Stimulated activated CD8-positive, alpha-beta memory T cell treated with anti-CD3 and anti-CD28 coated beads, Interleukin-4, amount 100 ng/mL, for 1 hour (primary cell): Measurements from ENCODE around the gene TMSB4X.
"Not testable (repeated sequence)": the region's sequence is repeated elsewhere in the genome, so short reads cannot be mapped to it uniquely, and the experiment has no call there.

ENCODE experiments used
- DNase-seq, 2 donors: peaks; one replicate each; pipeline ENCODE4 v3.0.0-alpha.2; 2020; ENCODE audit warnings: low read depth in 2 of 2, low spot score in 1 of 2

TMSB4X gene

DNA sequence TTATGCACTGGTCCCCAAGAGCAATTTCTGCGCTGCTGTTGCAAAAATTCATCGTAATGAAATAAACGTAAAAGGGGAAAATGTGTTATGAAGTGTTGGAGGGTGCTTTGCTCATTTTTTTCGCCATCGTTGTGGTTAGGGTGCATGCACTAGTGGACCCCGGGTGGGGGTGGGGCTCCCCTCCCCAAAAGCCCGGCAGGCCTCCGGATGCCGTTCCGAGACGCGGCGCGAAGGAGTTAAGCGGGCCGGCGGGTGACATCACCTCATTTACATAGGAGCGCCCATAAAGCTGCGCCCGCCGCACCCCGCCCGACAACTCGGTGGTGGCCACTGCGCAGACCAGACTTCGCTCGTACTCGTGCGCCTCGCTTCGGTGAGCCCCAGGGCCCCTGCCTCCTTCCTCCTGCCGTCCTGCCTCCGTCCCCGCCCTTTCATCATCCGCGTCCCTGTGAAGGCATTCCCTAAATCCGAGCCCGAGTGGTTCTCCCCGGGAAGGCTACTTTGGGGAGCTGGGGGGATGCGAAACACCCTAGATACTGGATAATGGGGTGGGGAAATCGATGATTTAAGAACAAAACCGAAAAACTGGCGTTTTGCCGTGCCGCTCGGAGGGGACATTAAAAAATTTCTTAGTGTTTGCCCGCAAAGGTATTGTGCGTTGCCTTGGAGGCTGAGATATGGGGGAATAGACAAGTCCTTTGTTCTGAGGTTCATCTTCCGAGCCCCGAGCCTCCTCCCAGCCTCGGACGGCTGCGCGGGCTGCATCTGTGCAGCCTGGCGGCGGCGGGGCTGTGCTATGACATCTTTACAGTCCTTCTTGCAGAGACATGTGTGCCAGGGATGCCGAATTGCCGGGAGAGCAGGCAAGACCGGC lies at the start of gene TMSB4X:
Gene TMSB4X (plus strand): TSS at position 315 of the 874 bp plus-strand sequence.
- peak; percentile 67 to 75 for DNase-seq

- DNase-seq = no peak
Observed at GRCh38 chrX:12929701-12930100, 45.2 kb upstream of the TMSB4X start.

- DNase-seq = no peak
Observed at GRCh38 chrX:12930150-12930549, 44.8 kb upstream of the TMSB4X start.

DNA sequence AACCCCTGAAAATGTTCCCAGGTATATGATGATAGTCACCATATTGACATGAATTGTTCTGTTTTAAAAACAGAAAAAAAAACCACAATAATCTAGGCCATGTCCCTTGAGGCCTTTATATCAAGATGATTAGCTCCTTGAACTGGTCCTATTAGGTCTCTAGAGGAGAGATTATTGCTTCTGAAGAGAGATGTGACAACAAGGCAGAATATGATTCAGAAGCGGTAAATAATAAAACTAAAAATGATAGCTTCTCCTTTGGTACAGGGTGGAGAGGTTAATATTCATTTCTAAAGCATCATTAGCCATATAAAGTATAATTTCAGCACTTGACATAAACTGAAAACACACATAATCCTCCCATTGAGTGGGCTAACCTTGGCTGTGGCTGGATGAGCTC lies 42.7 kb upstream of the TMSB4X start:
- no peak for DNase-seq

DNA sequence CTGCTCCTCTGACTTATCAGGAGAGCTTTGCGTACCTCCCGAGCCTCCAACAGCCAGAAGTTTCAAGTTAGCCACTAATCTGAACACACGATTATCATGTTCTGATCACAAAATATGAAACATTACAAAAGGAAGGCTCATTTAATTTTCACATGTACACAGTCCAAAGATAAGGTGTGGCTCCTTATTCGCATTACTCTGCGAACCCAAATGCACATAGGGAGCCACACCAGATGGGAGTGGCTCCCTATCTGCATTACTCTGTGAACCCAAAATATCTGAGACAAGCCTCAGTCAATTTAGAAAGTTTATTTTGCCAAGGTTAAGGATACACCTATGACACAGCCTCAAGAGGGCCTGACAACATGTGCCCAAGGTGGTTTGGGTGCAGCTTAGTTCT lies 40.1 kb upstream of the TMSB4X start:
- DNase-seq = no peak

- no peak for DNase-seq
Observed at GRCh38 chrX:12936947-12937346, 38.0 kb upstream of the TMSB4X start.

DNA sequence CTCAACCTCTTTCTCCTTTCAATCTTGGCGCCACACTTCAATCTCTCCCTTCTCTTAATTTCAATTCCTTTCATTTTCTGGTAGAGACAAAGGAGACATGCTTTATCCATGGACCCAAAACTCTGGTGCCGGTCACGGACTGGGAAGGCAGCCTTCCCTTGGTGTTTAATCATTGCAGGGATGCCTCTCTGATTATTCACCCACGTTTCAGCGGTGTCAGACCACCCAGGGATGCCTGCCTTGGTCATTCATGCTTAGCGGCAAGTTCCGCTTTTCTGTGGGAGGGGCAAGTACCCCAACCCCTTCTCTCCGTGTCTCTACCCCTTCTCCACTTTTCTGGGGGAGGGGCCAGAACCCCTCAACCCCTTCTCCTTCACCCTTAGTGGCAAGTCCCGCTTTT lies 34.4 kb upstream of the TMSB4X start:
- not testable (repeated sequence) for DNase-seq

GRCh38 chrX:12943592-12943991 lies 31.3 kb upstream of the TMSB4X start:
- DNase-seq = not testable (repeated sequence)

DNA sequence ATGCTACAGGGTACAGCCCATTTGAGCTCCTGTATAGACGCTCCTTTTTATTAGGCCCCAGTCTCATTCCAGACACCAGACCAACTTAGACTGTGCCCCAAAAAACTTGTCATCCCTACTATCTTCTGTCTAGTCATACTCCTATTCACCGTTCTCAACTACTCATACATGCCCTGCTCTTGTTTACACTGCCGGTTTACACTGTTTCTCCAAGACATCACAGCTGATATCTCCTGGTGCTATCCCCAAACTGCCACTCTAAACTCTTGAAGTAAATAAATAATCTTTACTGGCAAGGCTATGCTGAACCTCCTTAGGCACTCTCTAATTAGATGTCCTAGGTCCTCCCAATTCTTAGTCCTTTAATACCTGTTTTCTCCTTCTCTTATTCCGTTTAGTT lies 30.5 kb upstream of the TMSB4X start:
- DNase-seq = not testable (repeated sequence)

GRCh38 chrX:12945494-12945893 lies 29.4 kb upstream of the TMSB4X start:
- DNase-seq = no peak

DNA sequence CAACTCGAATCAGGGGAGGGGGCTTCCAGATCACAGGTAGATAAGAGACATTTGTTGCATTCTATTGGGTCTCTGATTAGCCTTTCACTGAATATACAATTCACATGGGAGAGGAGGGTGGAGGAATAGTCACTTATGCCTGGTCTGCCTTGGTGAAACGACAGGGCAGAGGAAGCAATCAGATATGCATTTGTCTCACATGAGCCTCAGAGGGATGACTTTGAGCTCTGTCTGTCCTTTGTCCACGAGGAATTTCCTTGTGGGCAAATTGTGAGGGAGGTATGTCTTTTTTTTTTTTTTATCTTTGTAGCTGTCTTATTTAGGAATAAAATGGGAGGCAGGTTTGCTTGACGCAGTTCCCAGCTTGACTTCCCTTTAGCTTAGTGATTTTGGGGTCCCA lies 28.5 kb upstream of the TMSB4X start:
- DNase-seq = no peak

DNA sequence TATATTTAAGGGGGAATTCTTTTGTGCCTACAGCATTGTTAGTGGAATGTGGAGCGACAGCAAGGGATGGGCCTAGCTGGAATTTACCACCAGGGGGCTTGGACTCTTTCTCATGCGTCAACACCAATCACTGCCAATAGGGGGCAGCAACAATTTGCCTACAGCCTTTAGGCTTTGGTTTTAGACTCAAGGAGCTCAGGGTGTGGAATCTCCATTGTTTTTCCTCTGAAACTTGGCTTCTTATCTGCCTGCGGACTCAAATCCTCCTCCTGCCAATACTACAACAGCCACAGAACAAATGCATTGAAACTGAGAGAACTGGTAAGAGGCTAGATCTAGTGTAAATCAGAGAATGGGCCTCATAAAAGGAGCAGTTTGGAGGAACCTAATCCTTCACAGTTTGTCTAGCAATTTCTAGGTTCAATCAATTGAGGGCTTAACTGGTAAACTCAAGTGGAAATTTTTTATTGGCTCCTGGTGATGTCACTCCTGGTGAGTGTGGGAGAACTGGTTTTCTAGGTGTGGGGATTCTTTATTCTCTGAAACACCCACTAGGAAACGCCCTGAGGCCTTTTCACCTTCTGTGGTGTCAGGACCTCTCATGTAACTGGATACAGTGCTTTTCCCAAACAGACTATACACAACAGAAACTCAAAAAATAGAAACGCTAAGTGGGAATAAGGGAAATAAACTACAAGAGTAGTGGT lies 27.9 kb upstream of the TMSB4X start:
- peak; percentile 55 to 70 for DNase-seq

GRCh38 chrX:12947545-12948235 lies 27.2 kb upstream of the TMSB4X start:
- no peak for DNase-seq

DNA sequence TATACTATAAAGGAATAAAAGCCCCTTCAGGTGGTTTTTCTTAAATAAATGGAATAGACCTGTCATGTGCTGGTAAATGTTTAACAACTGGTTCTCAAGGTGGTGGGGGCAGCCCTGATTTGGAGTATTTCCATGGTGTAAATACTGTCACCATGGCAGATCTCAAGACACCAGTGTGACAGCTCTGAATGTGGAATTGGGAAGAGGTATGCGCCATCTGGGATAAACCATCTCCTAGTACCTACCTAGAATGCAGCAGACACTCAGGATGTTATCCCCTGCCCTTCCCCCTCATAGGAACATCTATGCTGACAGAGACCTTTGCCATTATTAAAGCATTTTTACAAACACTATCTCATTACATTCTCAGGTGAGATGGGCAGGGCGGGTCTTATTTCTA lies 26.4 kb upstream of the TMSB4X start:
- DNase-seq = no peak

DNA sequence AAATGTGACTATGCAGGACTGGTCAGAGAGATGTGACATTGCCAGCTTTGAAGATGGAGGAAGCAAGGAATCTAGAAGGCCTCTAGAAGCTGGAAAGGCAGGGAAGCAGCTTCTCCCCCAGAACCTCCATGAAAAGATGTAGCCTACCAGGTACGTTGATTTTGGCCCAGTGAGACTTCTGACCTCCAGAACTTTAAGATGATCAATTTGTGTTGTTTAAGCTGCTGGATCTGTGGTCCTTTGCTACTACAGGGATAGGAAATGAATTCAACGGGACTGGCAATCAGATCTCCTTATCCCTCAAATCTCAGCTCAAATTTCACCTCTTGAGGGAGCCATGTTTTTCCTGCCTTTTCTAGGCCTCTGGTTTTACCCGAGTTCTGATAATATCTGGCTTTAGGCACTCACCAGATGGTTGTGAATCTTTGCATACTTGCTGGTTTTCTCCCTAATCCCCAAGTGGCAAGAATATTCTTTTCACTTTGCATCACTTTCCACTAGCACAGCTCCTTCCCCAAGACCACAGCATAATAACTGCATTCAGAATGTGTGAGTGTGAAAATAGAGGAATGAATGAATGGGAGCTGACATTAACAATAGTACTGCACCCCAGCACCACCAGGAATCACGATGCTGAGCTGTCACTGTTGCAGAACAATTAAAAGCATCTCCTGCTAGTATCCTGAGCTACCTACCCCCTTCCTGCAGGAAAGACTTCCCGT lies 25.5 kb upstream of the TMSB4X start:
- DNase-seq = no peak

- DNase-seq = peak; percentile 63 to 68
Observed at GRCh38 chrX:12949927-12950656, 24.8 kb upstream of the TMSB4X start.

GRCh38 chrX:12950851-12951594 lies 23.9 kb upstream of the TMSB4X start:
- no peak for DNase-seq

DNA sequence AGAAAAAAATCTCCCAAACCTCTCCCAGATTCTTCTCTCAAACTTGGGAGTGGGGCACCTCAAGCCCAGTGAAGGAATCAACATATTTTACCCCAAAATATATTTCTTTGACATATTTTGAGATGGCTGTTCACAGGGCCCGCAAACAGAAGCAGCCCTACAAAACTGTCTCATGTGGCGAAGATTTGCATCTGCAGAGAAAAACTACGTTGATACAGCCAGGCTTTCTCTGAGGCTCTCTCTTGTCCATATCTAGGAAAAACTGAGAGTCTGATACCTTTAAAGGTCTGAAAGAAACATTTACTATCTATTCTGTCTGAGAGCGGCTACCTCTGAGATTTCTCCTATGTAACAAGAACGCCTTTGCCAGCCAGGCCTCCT lies 23.3 kb upstream of the TMSB4X start:
- no peak for DNase-seq

DNA sequence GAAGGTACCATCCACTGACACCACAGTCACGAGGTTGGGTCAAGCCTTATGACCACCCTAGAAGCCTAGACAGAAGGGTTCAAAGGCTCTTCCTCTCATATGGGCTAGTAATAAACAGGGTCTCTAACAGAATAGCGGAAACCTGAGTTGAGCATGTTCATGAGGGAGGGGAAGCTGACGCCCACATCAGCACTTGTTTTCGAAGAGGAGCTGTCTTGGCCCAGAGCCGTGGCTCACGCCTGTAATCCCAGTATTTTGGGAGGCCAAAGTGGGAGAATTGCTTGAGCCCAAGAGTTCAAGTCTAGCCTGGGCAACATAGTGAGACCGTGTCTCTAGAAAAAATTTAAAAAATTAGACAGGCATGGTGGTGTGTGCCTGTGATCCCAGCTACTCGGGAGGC lies 21.5 kb upstream of the TMSB4X start:
- DNase-seq = no peak

DNA sequence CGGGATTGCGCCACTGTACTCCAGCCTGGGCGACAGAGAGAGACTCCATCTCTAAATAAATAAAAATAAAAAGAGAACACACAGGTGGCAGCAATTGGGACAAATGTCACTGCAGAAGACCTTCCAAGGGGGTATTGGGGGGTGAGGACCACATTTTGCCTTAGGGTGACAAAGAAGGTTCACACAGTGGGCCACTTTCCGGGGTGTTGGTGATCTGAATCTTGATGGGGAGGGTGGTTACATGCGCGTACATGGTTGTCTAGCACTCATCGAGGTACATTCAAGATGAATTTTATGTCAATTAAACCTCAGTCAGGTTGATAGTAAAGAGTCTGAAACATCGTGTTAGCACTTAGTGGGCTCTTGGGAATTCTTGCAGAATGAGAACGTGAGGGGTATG lies 20.5 kb upstream of the TMSB4X start:
- DNase-seq = no peak
